GM12878 (cell line): ENCODE data around the gene CADM2. TPM values are rescaled to one million over a fixed set of nuclear protein-coding genes. Genes with fewer than 3 reads are reported as not detected.

ENCODE experiments used
- ATAC-seq: fragments of 200-7000 bp; cut with Tn5 transposase; 3 replicates; pipeline ENCODE4 v1.9.1; 2020; ENCODE audit warnings: mild to moderate bottlenecking, moderate library complexity
- BruUV-seq: library from RNA; stranded (reverse); fragments of 400-500 nt; replicated peaks from 2 replicates; lab custom pipeline; 2021; lab: Mats Ljungman, UMichigan
- CTCF ChIA-PET: fragments of 300-600 bp; sonication (Branson Sonifier 250); formaldehyde crosslinking; extraction: SDS; loops from one replicate; lab custom pipeline; 2021; ENCODE audit warnings: inconsistent platforms; lab: Yijun Ruan, JAX
- POLR2A ChIA-PET: fragments of 350-600 bp; formaldehyde crosslinking; extraction: SDS; loops from one replicate; lab custom pipeline; 2021; ENCODE audit warnings: inconsistent platforms; lab: Charles Lee
- RAD21 ChIA-PET: fragments of 300-600 bp; sonication (Branson Sonifier 250); formaldehyde crosslinking; loops from one replicate; lab custom pipeline; 2023; ENCODE audit warnings: antibody characterized with exemption; ENCODE audit not compliant: unreplicated experiment; lab: Charles Lee
- SMC1A ChIA-PET: fragments of 300-600 bp; sonication (Branson Sonifier 250); formaldehyde crosslinking; loops from one replicate; lab custom pipeline; 2023; ENCODE audit not compliant: unreplicated experiment, uncharacterized antibody; lab: Charles Lee
- DNase-seq: peaks from one replicate; pipeline ENCODE4 v3.0.0-alpha.2; 2011; ENCODE audit warnings: low read depth, low spot score
- FAIRE-seq: peaks from 3 replicates; lab custom pipeline; 2011; peaks lifted over from hg19 to GRCh38; lab: Jason Lieb, UNC
- H2AFZ ChIP-seq: 2 replicates; pipeline ENCODE4 v1.6.0; 2011; ENCODE audit warnings: low read depth, low read length, control low read depth; ENCODE audit not compliant: control insufficient read depth
- H3K27ac ChIP-seq: 2 replicates; pipeline ENCODE4 v1.5.1; 2011; ENCODE audit warnings: control low read depth; ENCODE audit not compliant: control insufficient read depth, insufficient read depth
- H3K27me3 ChIP-seq, 2 experiments: replicated peaks in 1 of 2; 2 replicates each; pipeline versions ENCODE4 v1.6.0 to v1.6.1; 2011; ENCODE audit warnings: low read length in 1 of 2; ENCODE audit not compliant: control insufficient read depth in 2 of 2, insufficient read depth in 2 of 2
- H3K36me3 ChIP-seq, 2 experiments: 2 replicates each; pipeline ENCODE4 v1.5.1; 2011; ENCODE audit warnings: low read length in 1 of 2; ENCODE audit not compliant: control insufficient read depth in 2 of 2, insufficient read depth in 2 of 2
- H3K4me1 ChIP-seq: 2 replicates; pipeline ENCODE4 v1.6.1; 2011; ENCODE audit warnings: mild to moderate bottlenecking, low read length, moderate library complexity, mixed read lengths; ENCODE audit not compliant: control insufficient read depth, insufficient read depth
- H3K4me2 ChIP-seq: 2 replicates; pipeline ENCODE4 v1.6.0; 2011; ENCODE audit warnings: control low read depth; ENCODE audit not compliant: control insufficient read depth, insufficient read depth
- H3K4me3 ChIP-seq: fragments of 200-600 bp; sonication (generic); 2 replicates; pipeline ENCODE4 v1.5.1; 2016
- H3K79me2 ChIP-seq: 2 replicates; pipeline ENCODE4 v1.6.0; 2011; ENCODE audit warnings: low read length; ENCODE audit not compliant: control insufficient read depth, insufficient read depth
- H3K9ac ChIP-seq: 2 replicates; pipeline ENCODE4 v1.8.0; 2011; ENCODE audit warnings: low read length, control low read depth, mixed read lengths; ENCODE audit not compliant: control insufficient read depth, insufficient read depth
- H3K9me3 ChIP-seq: replicated peaks from 3 replicates; pipeline ENCODE4 v1.5.1; 2011; ENCODE audit warnings: mild to moderate bottlenecking, low read length; ENCODE audit not compliant: control insufficient read depth, insufficient read depth
- H4K20me1 ChIP-seq: 2 replicates; pipeline ENCODE4 v1.6.0; 2011; ENCODE audit not compliant: control insufficient read depth, insufficient read depth
- CTCF ChIP-seq, 3 experiments: IDR thresholded peaks in 2 of 3; conservative IDR thresholded peaks in 1 of 3; 2 replicates each; pipeline ENCODE4 v1.5.1; 2011; ENCODE audit warnings: low read depth in 3 of 3, low read length in 3 of 3, mild to moderate bottlenecking in 3 of 3, control low read depth in 2 of 3, moderate library complexity in 2 of 3, inconsistent platforms in 1 of 3, mixed read lengths in 1 of 3; ENCODE audit not compliant: control insufficient read depth in 2 of 3, insufficient read depth in 1 of 3; ENCODE audit errors: extremely low read depth in 1 of 3
- CUX1 ChIP-seq: IDR thresholded peaks from 2 replicates; pipeline ENCODE4 v1.6.1; 2012; ENCODE audit warnings: improper control_type of control experiment, low read depth, low read length; ENCODE audit not compliant: insufficient replicate concordance
- FOS ChIP-seq: IDR thresholded peaks from 3 replicates; pipeline ENCODE4 v1.6.1; 2011; ENCODE audit warnings: borderline replicate concordance; ENCODE audit not compliant: insufficient read length; ENCODE audit errors: extremely low read depth
- JUND ChIP-seq: IDR thresholded peaks from 2 replicates; pipeline ENCODE4 v1.6.1; 2012; ENCODE audit warnings: low read depth, mild to moderate bottlenecking, low read length, improper control_type of control experiment, moderate library complexity
- MTA2 ChIP-seq: fragments of 450-650 bp; IDR thresholded peaks from 2 replicates; pipeline ENCODE4 v1.6.1; 2016; ENCODE audit warnings: low read depth, mild to moderate bottlenecking, moderate library complexity
- NFXL1 ChIP-seq: fragments of 450-650 bp; IDR thresholded peaks from 2 replicates; pipeline ENCODE4 v1.6.1; 2017; ENCODE audit warnings: antibody characterized with exemption, mild to moderate bottlenecking, borderline replicate concordance
- RCOR1 ChIP-seq: conservative IDR thresholded peaks from 2 replicates; pipeline ENCODE4 v1.6.1; 2012; ENCODE audit warnings: low read depth, low read length, improper control_type of control experiment
- ZBTB4 ChIP-seq: fragments of 450-650 bp; formaldehyde crosslinking; IDR thresholded peaks from 2 replicates; pipeline ENCODE4 v1.4.0; 2022; ENCODE audit warnings: mild to moderate bottlenecking, moderate library complexity
- ZNF592 ChIP-seq: fragments of 450-650 bp; IDR thresholded peaks from 2 replicates; pipeline ENCODE4 v1.6.1; 2017; ENCODE audit warnings: mild to moderate bottlenecking, moderate library complexity
- whole genome bisulfite sequencing: methylation state at CpG from one replicate; pipeline ENCODE4 v1.1.6; 2016; ENCODE audit warnings: low lambda C conversion rate; ENCODE audit not compliant: insufficient replicate concordance, insufficient coverage; ENCODE audit errors: missing lambda C conversion rate; 5-methylcytosine and 5-hydroxymethylcytosine counted together
- in situ Hi-C: fragments of 300-500 bp; cut with MboI; formaldehyde crosslinking; loops from 9 replicates; pipeline ENCODE4 v1.14.3; 2018; ENCODE audit warnings: mixed read lengths
- intact Hi-C: fragments of 100-400 bp; cut with micrococcal nuclease; formaldehyde crosslinking; loops from one replicate; pipeline ENCODE4 v1.14.2; 2022; ENCODE audit not compliant: unreplicated experiment
- polyA plus RNA-seq, 11 experiments: library from polyadenylated mRNA; depleted of rRNA in 4 of 11; unstranded in 6 of 11; stranded (reverse) in 5 of 11; fragments of >200 nt; fragmentation: Nextera tagmentation in 4 of 11; fragmentation: Illumina TruSeq in 1 of 11; extraction: Ambion mirVana in 4 of 11; extraction: Trizol in 1 of 11; gene quantifications; 1 replicate in 1 of 11; 2 replicates in 10 of 11; pipeline versions ENCODE4 v1.2.1 to v1.2.3, GENCODE V29; 2011 to 2016; ENCODE audit warnings: inconsistent platforms in 2 of 11, missing spikeins in 2 of 11, low read depth in 1 of 11
- total RNA-seq, 4 experiments: library from RNA; depleted of rRNA in 3 of 4; stranded (reverse); fragments of >200 nt in 3 of 4; fragmentation: Illumina TruSeq in 1 of 4; extraction: Trizol in 1 of 4; gene quantifications; 2 replicates each; pipeline versions ENCODE4 v1.2.1 to v1.2.3, GENCODE V29; 2013 to 2021

CADM2 gene
- total and polyA plus RNA-seq, 10 of the 15 experiments (the other 5 are each of a cell fraction or from before 2014, with no cell fraction given), result 0.13 TPM; not detected in 9

- Histone ChIP-seq H3K27me3 (no peaks in the 10 kb centered on the region), H3K27ac (no peak overlapping the region), H3K9ac (no peak overlapping the region), H2AFZ (no peak overlapping the region), H4K20me1 (no peaks in the 10 kb centered on the region), H3K4me1 (no peaks in the 10 kb centered on the region), H3K36me3 (no peaks in the 10 kb centered on the region), H3K4me2 (no peak overlapping the region), H3K79me2 (no peaks in the 10 kb centered on the region), H3K4me3 (no peak overlapping the region), H3K9me3 (no peaks in the 10 kb centered on the region)
- ChIA-PET POLR2A (no interaction called here), CTCF (no interaction called here), SMC1A (no interaction called here), RAD21 (no interaction called here)
- FAIRE-seq, result no peak
- ATAC-seq, result no peak
- no peak for DNase-seq
- intact Hi-C loops (no loop called here), in situ Hi-C loops (no loop called here)
- WGBS, result 0% methylated on average over 1 of the region's 1 CpG
- BruUV-seq, result no TSS peak
- TF ChIP-seq ZBTB4 (CRISPR knock-in tag) (no peak), CUX1 (no peak), FOS (no peak), MTA2 (no peak), JUND (no peak), NFXL1 (no peak), CTCF (IDR thresholded peaks at IDR 0.05 in 2 of 3, conservative IDR thresholded peaks at IDR 0.05 in 1 of 3; ENCODE audit: control insufficient read depth in 2 of 3, extremely low read depth in 1 of 3, insufficient read depth in 1 of 3, low read depth in 3 of 3, low read length in 3 of 3) (no peak), ZNF592 (no peak), RCOR1 (no peak)
Measured at GRCh38 chr3:85264381-85264780, 305.6 kb downstream of the CADM2 start.
